Measurements from ENCODE around the gene NHERF2.

The NHERF2 gene

DNA sequence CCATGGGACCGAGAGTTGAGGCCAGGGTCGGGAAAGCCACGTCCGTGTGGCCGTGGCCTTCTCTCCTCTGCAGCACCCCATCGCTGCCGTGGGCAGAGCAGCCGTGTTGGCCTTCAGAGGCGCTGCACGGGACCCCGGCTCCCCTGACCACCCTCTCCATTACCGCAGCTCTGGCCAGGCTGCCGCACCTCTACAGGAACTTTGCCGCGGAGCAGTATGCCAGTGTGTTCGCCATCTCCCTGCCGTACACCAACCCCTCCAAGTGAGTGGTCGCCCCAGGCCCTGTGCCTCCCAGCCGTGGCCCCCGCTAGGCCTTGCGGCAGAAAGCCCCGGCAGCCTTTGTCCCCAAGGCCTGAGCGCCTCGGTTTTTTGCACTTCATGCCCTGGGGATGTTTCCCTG, 48.9 kb downstream of the NHERF2 start:
- TF ChIP-seq, protein P1, sequence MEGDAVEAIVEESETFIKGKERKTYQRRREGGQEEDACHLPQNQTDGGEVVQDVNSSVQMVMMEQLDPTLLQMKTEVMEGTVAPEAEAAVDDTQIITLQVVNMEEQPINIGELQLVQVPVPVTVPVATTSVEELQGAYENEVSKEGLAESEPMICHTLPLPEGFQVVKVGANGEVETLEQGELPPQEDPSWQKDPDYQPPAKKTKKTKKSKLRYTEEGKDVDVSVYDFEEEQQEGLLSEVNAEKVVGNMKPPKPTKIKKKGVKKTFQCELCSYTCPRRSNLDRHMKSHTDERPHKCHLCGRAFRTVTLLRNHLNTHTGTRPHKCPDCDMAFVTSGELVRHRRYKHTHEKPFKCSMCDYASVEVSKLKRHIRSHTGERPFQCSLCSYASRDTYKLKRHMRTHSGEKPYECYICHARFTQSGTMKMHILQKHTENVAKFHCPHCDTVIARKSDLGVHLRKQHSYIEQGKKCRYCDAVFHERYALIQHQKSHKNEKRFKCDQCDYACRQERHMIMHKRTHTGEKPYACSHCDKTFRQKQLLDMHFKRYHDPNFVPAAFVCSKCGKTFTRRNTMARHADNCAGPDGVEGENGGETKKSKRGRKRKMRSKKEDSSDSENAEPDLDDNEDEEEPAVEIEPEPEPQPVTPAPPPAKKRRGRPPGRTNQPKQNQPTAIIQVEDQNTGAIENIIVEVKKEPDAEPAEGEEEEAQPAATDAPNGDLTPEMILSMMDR (IDR thresholded peaks at IDR 0.05), result no peak

DNA sequence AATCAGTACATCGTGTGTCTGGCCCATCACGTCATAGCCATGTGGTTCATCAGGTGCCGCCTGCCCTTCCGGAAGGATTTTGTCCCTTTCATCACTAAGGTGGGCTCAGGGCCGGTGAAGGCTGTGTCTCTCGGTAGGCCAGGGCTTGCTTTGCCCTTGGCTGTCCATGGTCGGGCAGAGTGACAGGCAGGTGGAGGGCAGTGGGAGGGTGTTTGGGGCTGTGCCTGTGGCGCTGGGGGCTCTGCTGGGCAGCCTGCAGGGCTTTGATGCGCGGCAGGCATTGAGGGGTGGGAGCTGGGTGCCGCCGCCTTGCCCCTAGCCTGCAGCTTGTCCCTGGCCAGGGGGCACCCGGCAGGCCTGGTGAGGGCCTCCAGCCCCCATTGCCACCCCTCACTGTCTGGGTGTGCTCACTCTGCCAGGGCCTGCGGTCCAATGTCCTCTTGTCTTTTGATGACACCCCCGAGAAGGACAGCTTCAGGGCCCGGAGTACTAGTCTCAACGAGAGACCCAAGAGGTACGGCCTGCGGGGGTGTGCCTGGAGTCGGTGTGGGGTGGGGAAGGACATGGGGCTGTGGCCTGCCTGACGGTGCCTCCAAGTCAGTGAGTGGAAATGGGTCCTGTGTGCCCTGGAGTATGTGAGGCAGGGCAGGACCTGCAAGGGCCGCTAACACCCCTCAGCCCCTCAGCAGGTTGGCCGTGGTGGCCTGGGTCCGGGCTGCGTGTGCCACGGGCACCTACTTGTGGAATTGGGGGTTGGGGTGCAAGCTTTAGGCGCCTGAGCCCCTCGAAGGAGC, 49.6 kb downstream of the NHERF2 start:
- TF ChIP-seq, protein P1 (IDR thresholded peaks at IDR 0.05), result no peak

DNA sequence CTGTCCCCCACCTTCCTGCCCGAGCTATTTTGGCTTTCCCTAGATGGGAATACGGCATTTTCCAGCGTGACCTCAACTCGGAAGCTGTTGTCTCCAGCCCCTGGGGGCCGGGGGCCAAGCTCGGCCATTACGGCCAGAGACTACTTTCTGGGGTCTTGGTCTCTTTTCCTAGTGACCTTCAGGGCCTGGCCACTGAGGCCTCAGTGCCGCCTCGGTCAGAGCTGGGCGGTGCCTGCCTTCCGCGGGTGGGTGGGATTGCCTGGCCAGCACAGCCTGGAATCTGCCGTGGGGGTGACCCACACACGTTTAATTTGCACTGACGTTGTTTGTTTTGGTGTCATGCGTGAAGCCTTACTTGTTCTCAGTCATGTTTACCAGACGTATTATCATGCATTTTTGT, 50.3 kb downstream of the NHERF2 start:
- TF ChIP-seq, protein P1 (IDR thresholded peaks at IDR 0.05), result no peak

DNA sequence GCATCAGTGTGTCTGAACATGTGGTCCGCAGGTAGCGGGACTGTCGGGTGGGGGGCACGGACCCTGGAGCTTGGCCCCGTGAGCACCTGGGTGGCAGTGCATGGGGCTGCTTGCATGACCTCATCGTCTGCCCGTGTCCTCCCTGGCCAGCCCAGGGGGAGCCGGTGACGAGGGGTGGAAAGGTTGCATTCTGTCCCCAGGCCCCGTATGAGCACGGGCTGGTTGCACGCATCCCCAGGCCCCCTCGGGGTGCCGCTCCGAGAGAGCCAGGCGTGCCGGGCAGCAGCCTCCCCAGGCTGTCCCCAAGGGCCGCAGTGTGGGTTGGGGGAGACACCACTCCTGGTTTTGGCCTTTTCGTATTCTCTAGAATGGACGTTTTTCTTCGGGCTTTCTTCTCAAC, 51.0 kb downstream of the NHERF2 start:
- TF ChIP-seq, protein P1 (IDR thresholded peaks at IDR 0.05), result no peak

DNA sequence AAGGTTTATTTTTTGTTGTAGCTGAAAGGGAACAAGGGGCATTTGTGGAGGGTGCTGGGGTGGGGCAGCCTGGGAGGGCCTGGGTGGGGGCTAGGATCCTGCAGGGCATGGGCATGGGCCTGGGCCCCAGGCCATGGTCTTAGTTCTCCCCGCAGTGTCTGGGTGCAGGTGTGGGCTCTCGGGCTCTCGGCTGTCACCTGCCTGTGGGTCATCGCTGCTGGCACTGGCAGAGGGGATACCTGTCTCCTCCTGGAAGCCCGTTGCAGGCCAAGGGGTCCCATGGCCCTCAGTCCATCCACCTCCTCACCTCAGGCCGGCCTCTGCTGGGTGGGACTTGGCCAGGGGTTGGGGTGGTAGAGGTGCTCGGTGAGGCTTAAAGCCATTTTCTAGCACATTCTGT, 51.4 kb downstream of the NHERF2 start:
- TF ChIP-seq, protein P1 (IDR thresholded peaks at IDR 0.05), result no peak

DNA sequence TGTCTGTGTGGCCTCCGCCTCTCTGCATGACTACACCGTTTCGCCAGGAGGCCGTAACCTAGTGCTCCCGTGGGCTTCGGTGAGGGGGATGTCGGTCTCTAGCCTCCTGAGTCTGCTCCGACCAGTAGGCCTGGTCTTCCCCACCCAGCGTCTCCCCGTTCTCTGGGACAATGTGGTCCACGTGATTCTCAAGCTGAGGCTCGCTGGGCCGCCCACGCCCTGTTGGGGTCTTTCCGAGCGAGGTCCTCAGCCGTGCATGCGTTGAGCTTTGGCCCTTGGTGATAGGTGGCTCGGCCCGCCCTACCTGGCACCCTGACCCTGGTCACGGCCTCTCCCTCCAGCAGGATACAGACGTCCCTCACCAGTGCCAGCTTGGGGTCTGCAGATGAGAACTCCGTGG, 52.0 kb downstream of the NHERF2 start:
- TF ChIP-seq, protein P1 (IDR thresholded peaks at IDR 0.05), result no peak

DNA sequence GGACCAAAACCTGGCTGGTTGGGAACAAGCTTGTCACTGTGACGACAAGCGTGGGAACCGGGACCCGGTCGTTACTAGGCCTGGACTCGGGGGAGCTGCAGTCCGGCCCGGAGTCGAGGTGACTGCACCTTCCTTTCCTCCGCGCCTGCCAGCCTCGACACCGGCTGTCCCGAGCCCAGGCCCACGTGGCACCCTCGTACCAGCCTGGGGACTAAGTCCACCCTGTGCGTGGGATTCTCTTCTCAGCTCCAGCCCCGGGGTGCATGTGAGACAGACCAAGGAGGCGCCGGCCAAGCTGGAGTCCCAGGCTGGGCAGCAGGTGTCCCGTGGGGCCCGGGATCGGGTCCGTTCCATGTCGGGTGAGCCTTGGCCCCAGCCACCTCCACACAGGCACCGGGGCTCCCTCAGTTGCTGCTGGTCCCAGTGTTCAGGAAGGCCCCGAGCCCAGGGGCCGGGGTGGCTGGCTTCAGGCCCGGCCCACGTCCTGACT, 52.7 kb downstream of the NHERF2 start:
- TF ChIP-seq, protein P1 (IDR thresholded peaks at IDR 0.05), result no peak

Data from LNCAP (cell line).